Parathyroid adenoma (tissue), 2 donors: Measurements from ENCODE around the gene OR6S1.
"Not testable (repeated sequence)": the region's sequence is repeated elsewhere in the genome, so short reads cannot be mapped to it uniquely, and the experiment has no call there.

Experiments
- H2AFZ ChIP-seq: fragments of 300-600 bp; sonication (generic); one replicate; pipeline ENCODE4 v1.7.0; 2017; ENCODE audit warnings: antibody characterized with exemption, mild to moderate bottlenecking
- H3K27ac ChIP-seq: fragments of 300-600 bp; sonication (generic); one replicate; pipeline ENCODE4 v1.7.0; 2017
- H3K27me3 ChIP-seq: fragments of 300-600 bp; sonication (generic); one replicate; pipeline ENCODE4 v1.7.0; 2017; ENCODE audit warnings: low read length; ENCODE audit not compliant: control insufficient read depth, insufficient read depth
- H3K36me3 ChIP-seq: fragments of 300-600 bp; sonication (generic); one replicate; pipeline ENCODE4 v1.7.0; 2017; ENCODE audit warnings: low read length; ENCODE audit not compliant: control insufficient read depth, insufficient read depth
- H3K4me1 ChIP-seq: fragments of 300-600 bp; sonication (generic); one replicate; pipeline ENCODE4 v1.7.0; 2017; ENCODE audit warnings: control low read depth
- H3K4me2 ChIP-seq: fragments of 300-600 bp; sonication (generic); one replicate; pipeline ENCODE4 v1.7.0; 2017; ENCODE audit warnings: low read length
- H3K4me3 ChIP-seq: fragments of 300-600 bp; sonication (generic); one replicate; pipeline ENCODE4 v1.7.0; 2017; ENCODE audit warnings: low read depth, low read length
- H3K79me2 ChIP-seq: fragments of 300-600 bp; sonication (generic); one replicate; pipeline ENCODE4 v1.7.0; 2017; ENCODE audit warnings: control low read depth
- H3K9ac ChIP-seq: fragments of 300-600 bp; sonication (generic); one replicate; pipeline ENCODE4 v1.7.0; 2017; ENCODE audit warnings: mild to moderate bottlenecking
- H3K9me3 ChIP-seq: fragments of 300-600 bp; sonication (generic); one replicate; pipeline ENCODE4 v1.7.0; 2017; ENCODE audit warnings: low read length; ENCODE audit not compliant: control insufficient read depth
- CTCF ChIP-seq: fragments of 300-600 bp; sonication (generic); IDR thresholded peaks from one replicate; pipeline ENCODE4 v1.7.0; 2017; ENCODE audit warnings: antibody characterized with exemption, mild to moderate bottlenecking
- donor health status: primary hyperparathyroidism.

OR6S1 gene

GRCh38 chr14:20656274-20656673 is 14.8 kb upstream of the OR6S1 start:
- no peaks in the 10 kb centered on the region for H3K36me3 ChIP-seq
- no peak overlapping the region for H3K4me2 ChIP-seq
- H3K9me3 ChIP-seq: no peaks in the 10 kb centered on the region
- no peak overlapping the region for H3K9ac ChIP-seq
- TF ChIP-seq CTCF: no peak
- H3K4me3 ChIP-seq: no peak overlapping the region
- no peak overlapping the region for H2AFZ ChIP-seq
- no peaks in the 10 kb centered on the region for H3K4me1 ChIP-seq
- peaks cover 7% of the 10 kb centered on the region for H3K27me3 ChIP-seq
- no peaks in the 10 kb centered on the region for H3K79me2 ChIP-seq
- H3K27ac ChIP-seq: no peak overlapping the region

- Histone ChIP-seq H3K9ac (no peak overlapping the region), H3K4me3 (no peak overlapping the region), H3K27me3 (peaks cover 7% of the 10 kb centered on the region), H3K36me3 (no peaks in the 10 kb centered on the region), H3K9me3 (no peaks in the 10 kb centered on the region), H3K27ac (no peak overlapping the region), H3K4me2 (no peak overlapping the region), H3K4me1 (no peaks in the 10 kb centered on the region), H3K79me2 (no peaks in the 10 kb centered on the region), H2AFZ (no peak overlapping the region)
- no peak for TF ChIP-seq CTCF
These were observed 14.4 kb upstream of the OR6S1 start for GRCh38 chr14:20655851-20656250.

GRCh38 chr14:20652996-20653975 is 11.8 kb upstream of the OR6S1 start:
- H3K9me3 ChIP-seq: no peaks in the 10 kb centered on the region
- H3K79me2 ChIP-seq: no peaks in the 10 kb centered on the region
- no peaks in the 10 kb centered on the region for H3K4me1 ChIP-seq
- H3K9ac ChIP-seq: no peak overlapping the region
- TF ChIP-seq CTCF: no peak
- no peak overlapping the region for H3K4me2 ChIP-seq
- H3K4me3 ChIP-seq: no peak overlapping the region
- H3K36me3 ChIP-seq: no peaks in the 10 kb centered on the region
- no peak overlapping the region for H2AFZ ChIP-seq
- no peak overlapping the region for H3K27ac ChIP-seq
- H3K27me3 ChIP-seq: peaks cover 7% of the 10 kb centered on the region

GRCh38 chr14:20645481-20645880 is 4.0 kb upstream of the OR6S1 start:
- Histone ChIP-seq H3K27me3 (no peaks in the 10 kb centered on the region), H3K4me2 (no peak overlapping the region), H3K4me1 (no peaks in the 10 kb centered on the region), H3K9ac (no peak overlapping the region), H3K9me3 (no peaks in the 10 kb centered on the region), H3K4me3 (no peak overlapping the region), H2AFZ (no peak overlapping the region), H3K36me3 (no peaks in the 10 kb centered on the region), H3K79me2 (no peaks in the 10 kb centered on the region), H3K27ac (no peak overlapping the region)
- no peak for TF ChIP-seq CTCF

GRCh38 chr14:20644520-20644919 is 3.0 kb upstream of the OR6S1 start:
- Histone ChIP-seq H3K4me1 (no peaks in the 10 kb centered on the region), H3K9me3 (no peaks in the 10 kb centered on the region), H3K79me2 (no peaks in the 10 kb centered on the region), H2AFZ (no peak overlapping the region), H3K27me3 (no peaks in the 10 kb centered on the region), H3K4me3 (no peak overlapping the region), H3K4me2 (no peak overlapping the region), H3K36me3 (no peaks in the 10 kb centered on the region), H3K9ac (no peak overlapping the region), H3K27ac (no peak overlapping the region)
- TF ChIP-seq CTCF: no peak

- not testable (repeated sequence) for H3K4me1 ChIP-seq, H3K27ac ChIP-seq, H3K4me2 ChIP-seq, H3K79me2 ChIP-seq, H3K27me3 ChIP-seq, H3K9me3 ChIP-seq, H3K4me3 ChIP-seq, H2AFZ ChIP-seq, H3K36me3 ChIP-seq, H3K9ac ChIP-seq
These were observed 1.3 kb upstream of the OR6S1 start for GRCh38 chr14:20642755-20643154.
